Measurements from ENCODE around the gene COG5.

COG5 gene

DNA sequence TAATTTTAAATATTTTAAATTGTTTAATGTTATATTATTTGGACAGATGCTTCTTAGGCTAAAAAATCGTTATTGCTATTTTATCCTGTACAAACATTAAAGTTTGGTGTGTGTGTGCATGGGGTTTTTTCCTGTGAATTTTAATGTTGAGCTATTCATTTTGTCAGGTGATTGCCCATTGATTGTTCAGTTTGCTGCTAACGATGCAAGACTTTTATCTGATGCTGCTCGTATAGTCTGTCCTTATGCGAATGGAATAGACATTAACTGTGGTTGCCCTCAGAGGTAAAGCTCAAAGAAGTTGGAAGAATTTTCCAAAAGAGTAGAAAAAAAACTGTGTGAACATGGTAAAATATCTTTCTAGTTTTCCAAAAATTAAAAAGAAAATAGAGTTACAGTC is 9.8 kb upstream of the COG5 start:
- peaks cover 19% of the 10 kb centered on the region for H3F3A ChIP-seq (ENCODE audit: control insufficient read depth, insufficient read depth)
- peaks cover 69% of the 10 kb centered on the region for H3K36me3 ChIP-seq (ENCODE audit: control insufficient read depth, low read length)
- H3K4me3 ChIP-seq (ENCODE audit: low read length): no peak overlapping the region
- no peaks in the 10 kb centered on the region for H3K9me3 ChIP-seq (ENCODE audit: control insufficient read depth, insufficient read depth, low read length)
- H3K27me3 ChIP-seq (ENCODE audit: control insufficient read depth, low read length): no peaks in the 10 kb centered on the region
- no peak overlapping the region for H3K4me2 ChIP-seq (ENCODE audit: low read length)
- H3K4me1 ChIP-seq (ENCODE audit: control insufficient read depth, low read length): no peaks in the 10 kb centered on the region
- H3K9me2 ChIP-seq (replicated peaks; ENCODE audit: control insufficient read depth, low read length): no peaks in the 10 kb centered on the region
- H4K20me1 ChIP-seq (ENCODE audit: control insufficient read depth, insufficient read depth, low read depth, low read length): no peaks in the 10 kb centered on the region
- TF ChIP-seq EZH2phosphoT487 (IDR thresholded peaks at IDR 0.05; ENCODE audit: borderline replicate concordance, low read length): no peak
- TF ChIP-seq, protein P1, sequence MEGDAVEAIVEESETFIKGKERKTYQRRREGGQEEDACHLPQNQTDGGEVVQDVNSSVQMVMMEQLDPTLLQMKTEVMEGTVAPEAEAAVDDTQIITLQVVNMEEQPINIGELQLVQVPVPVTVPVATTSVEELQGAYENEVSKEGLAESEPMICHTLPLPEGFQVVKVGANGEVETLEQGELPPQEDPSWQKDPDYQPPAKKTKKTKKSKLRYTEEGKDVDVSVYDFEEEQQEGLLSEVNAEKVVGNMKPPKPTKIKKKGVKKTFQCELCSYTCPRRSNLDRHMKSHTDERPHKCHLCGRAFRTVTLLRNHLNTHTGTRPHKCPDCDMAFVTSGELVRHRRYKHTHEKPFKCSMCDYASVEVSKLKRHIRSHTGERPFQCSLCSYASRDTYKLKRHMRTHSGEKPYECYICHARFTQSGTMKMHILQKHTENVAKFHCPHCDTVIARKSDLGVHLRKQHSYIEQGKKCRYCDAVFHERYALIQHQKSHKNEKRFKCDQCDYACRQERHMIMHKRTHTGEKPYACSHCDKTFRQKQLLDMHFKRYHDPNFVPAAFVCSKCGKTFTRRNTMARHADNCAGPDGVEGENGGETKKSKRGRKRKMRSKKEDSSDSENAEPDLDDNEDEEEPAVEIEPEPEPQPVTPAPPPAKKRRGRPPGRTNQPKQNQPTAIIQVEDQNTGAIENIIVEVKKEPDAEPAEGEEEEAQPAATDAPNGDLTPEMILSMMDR (IDR thresholded peaks at IDR 0.05; ENCODE audit: low read depth, low read length, poor library complexity, severe bottlenecking): no peak
- H3K79me2 ChIP-seq (ENCODE audit: control insufficient read depth, low read length): no peaks in the 10 kb centered on the region
- no peak overlapping the region for H3K27ac ChIP-seq (ENCODE audit: low read depth, low read length)

DNA sequence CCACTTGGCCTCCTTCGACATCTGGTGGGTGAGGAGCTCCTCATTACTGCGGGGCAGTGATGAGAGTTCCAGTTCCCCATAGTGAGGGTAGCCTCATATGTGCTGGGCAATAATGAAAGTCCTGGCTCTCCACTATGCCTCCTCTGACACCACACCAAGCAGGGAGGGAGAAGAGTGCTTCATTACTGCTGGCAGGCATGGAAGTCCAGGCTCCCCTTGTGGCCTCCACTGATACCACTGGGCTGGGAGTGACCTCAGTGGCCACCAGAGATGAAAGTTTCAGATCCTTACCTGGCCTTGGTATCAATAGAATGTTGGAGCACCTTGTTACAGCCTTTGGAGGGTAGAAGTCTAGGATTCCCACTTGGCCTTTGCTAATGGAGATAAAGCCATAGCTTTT is 6.6 kb upstream of the COG5 start:
- H4K20me1 ChIP-seq (ENCODE audit: control insufficient read depth, insufficient read depth, low read depth, low read length): no peaks in the 10 kb centered on the region
- TF ChIP-seq, protein P1 (IDR thresholded peaks at IDR 0.05; ENCODE audit: low read depth, low read length, poor library complexity, severe bottlenecking): no peak
- TF ChIP-seq EZH2phosphoT487 (IDR thresholded peaks at IDR 0.05; ENCODE audit: borderline replicate concordance, low read length): no peak
- H3K4me2 ChIP-seq (ENCODE audit: low read length): no peak overlapping the region
- H3K9me3 ChIP-seq (ENCODE audit: control insufficient read depth, insufficient read depth, low read length): no peaks in the 10 kb centered on the region
- no peaks in the 10 kb centered on the region for H3K9me2 ChIP-seq (replicated peaks; ENCODE audit: control insufficient read depth, low read length)
- no peak overlapping the region for H3K27ac ChIP-seq (ENCODE audit: low read depth, low read length)
- H3K4me1 ChIP-seq (ENCODE audit: control insufficient read depth, low read length): peaks cover under 1% of the 10 kb centered on the region; the same call in 1 of the 2 replicates
- H3K36me3 ChIP-seq (ENCODE audit: control insufficient read depth, low read length): peaks cover 62% of the 10 kb centered on the region
- H3K79me2 ChIP-seq (ENCODE audit: control insufficient read depth, low read length): peaks cover 2% of the 10 kb centered on the region
- H3F3A ChIP-seq (ENCODE audit: control insufficient read depth, insufficient read depth): no peaks in the 10 kb centered on the region; the same call in 1 of the 2 replicates
- no peaks in the 10 kb centered on the region for H3K27me3 ChIP-seq (ENCODE audit: control insufficient read depth, low read length)
- H3K4me3 ChIP-seq (ENCODE audit: low read length): no peak overlapping the region

DNA sequence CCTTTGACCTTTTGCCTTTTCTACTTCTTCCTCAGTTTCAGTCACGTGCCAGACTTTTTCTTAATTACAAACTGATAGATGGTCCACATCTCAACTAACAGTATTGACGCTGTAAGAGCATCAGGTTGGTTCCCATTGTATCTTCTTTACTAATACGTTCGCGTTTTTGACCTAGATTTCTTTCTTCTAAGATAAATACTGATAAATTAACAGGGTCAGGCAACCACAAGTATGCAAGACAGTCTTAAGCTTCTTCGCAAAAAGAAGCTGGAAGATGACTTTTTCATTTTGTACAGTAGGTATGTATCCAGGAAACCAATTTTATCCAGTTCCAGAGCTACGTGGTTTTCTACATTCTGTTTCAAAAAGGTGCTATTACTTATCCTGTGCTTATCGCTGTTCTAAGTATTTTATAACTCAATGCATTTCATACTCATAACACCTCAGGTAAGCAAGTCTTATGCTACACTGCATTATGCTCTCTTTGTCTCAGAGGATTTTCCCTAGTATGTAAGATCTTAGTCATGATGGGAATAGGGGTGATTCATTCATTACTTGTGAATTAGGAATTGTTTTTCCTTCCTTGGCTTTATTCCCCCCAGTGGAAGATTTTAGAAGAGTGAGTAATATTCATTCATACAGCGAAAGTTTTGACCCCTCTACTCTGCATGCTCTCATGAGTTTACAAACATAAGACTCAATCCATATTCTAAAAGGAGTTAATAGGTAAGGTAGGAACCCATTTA is 1.0 kb upstream of the COG5 start:
- peak overlapping the region; percentile 29 for H3K27ac ChIP-seq (ENCODE audit: low read depth, low read length)
- no peaks in the 10 kb centered on the region for H3K9me2 ChIP-seq (replicated peaks; ENCODE audit: control insufficient read depth, low read length)
- no peaks in the 10 kb centered on the region; the same call in 1 of the 2 replicates for H3F3A ChIP-seq (ENCODE audit: control insufficient read depth, insufficient read depth)
- H4K20me1 ChIP-seq (ENCODE audit: control insufficient read depth, insufficient read depth, low read depth, low read length): no peaks in the 10 kb centered on the region
- H3K27me3 ChIP-seq (ENCODE audit: control insufficient read depth, low read length): no peaks in the 10 kb centered on the region
- H3K4me3 ChIP-seq (ENCODE audit: low read length): peak overlapping the region; percentile 83
- peaks cover 23% of the 10 kb centered on the region for H3K4me1 ChIP-seq (ENCODE audit: control insufficient read depth, low read length)
- H3K36me3 ChIP-seq (ENCODE audit: control insufficient read depth, low read length): peaks cover 29% of the 10 kb centered on the region
- no peak for TF ChIP-seq EZH2phosphoT487 (IDR thresholded peaks at IDR 0.05; ENCODE audit: borderline replicate concordance, low read length)
- H3K4me2 ChIP-seq (ENCODE audit: low read length): peak overlapping the region; percentile 91
- H3K79me2 ChIP-seq (ENCODE audit: control insufficient read depth, low read length): peaks cover 55% of the 10 kb centered on the region
- no peaks in the 10 kb centered on the region for H3K9me3 ChIP-seq (ENCODE audit: control insufficient read depth, insufficient read depth, low read length)

DNA sequence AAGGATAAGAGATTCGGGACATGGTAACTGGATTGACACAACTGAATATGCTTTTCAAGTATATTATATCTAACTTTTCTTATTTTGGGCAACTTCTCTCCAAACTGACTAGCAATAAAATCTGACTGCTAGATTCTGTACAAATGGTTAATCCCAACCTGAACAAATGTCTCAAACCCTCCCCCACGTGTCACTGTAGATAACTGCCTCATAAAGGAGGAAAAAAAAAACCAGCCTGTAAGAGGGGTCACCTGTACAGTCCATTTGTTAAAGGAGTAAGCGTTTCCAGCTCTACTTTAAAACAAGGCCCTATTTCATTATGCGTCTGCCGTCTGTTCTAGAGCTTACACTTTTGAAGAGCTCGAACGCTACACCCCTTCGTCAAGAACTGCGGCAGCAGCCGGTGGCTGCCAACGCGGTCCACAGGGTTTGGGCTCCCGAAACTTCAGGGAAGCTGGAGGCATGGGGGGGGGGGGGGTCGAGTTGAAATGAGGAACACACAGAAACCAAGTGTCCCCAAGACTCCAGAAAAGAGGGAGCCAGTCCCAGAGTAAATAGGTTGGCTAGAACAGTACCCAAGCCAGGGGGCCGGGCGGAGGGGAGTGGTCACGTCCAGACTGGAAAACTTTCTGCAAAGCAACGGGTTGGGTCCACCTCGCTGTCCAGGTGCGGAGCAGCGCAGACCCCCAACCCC is 492 bp downstream of the COG5 start:
- Histone ChIP-seq H3F3A (ENCODE audit: control insufficient read depth, insufficient read depth) (no peaks in the 10 kb centered on the region; the same call in 1 of the 2 replicates), H3K9me3 (ENCODE audit: control insufficient read depth, insufficient read depth, low read length) (no peaks in the 10 kb centered on the region), H3K27me3 (ENCODE audit: control insufficient read depth, low read length) (no peaks in the 10 kb centered on the region), H3K36me3 (ENCODE audit: control insufficient read depth, low read length) (peaks cover 24% of the 10 kb centered on the region), H4K20me1 (ENCODE audit: control insufficient read depth, insufficient read depth, low read depth, low read length) (no peaks in the 10 kb centered on the region), H3K9me2 (replicated peaks; ENCODE audit: control insufficient read depth, low read length) (no peaks in the 10 kb centered on the region), H3K4me1 (ENCODE audit: control insufficient read depth, low read length) (peaks cover 23% of the 10 kb centered on the region), H3K27ac (ENCODE audit: low read depth, low read length) (no peak overlapping the region), H3K79me2 (ENCODE audit: control insufficient read depth, low read length) (peaks cover 63% of the 10 kb centered on the region), H3K4me3 (ENCODE audit: low read length) (peak overlapping the region; percentile 83), H3K4me2 (ENCODE audit: low read length) (peak overlapping the region; percentile 91)
- no peak for TF ChIP-seq EZH2phosphoT487 (IDR thresholded peaks at IDR 0.05; ENCODE audit: borderline replicate concordance, low read length)

Data from DOHH2 (cell line).